ENCODE measurements around the gene ATR.

The ATR gene

GRCh38 chr3:142530296-142530695 lies 48.2 kb downstream of the ATR start:
- no peak for FAIRE-seq

GRCh38 chr3:142523921-142524566 lies 54.5 kb downstream of the ATR start:
- FAIRE-seq (no peak), DNase-seq (ENCODE audit: low spot score) (no peak)

More at GRCh38 chr3:142530296-142530695, 48.2 kb downstream of the ATR start:
- DNase-seq (ENCODE audit: low spot score): no peak

DNA sequence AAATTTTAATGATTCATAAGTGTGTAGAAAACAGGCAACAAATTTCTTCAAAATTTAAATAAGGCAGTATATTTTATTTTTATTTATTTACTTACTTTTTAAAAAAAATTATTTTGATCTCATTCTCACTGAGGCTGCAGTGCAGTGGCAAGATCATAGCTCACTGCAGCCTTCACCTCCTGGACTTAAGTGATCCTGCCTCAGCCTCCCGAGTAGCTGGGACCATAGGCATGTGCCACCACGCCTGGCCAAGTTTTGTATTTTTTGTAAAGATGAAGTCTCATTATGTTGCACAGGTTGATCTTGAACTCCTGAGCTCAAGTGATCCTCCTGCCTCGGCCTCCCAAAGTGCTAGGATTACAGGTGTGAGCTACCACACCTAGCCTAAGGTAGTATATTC lies 69.5 kb downstream of the ATR start:
- FAIRE-seq: no peak

DNA sequence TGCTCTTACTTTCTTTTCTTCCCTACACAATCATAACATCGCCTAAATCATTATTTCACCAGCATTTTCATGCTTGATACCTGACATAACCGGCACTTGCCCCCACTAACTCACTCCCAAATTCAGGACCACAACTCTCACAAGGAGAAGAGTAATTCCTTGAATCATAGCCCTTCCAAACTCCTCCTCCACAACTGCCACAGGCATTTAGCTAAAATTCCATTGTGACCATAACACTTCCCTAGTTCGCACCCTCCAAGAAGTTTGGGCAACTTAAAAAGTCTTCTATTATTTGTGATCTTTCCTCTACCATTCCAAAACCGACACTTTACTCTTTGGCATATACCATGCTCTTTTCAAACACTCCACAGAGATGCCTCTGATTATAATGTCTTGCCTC lies 71.3 kb downstream of the ATR start:
- FAIRE-seq: no peak

More for the DNA sequence above, 69.5 kb downstream of the ATR start:
- DNase-seq (ENCODE audit: low spot score): no peak

DNA sequence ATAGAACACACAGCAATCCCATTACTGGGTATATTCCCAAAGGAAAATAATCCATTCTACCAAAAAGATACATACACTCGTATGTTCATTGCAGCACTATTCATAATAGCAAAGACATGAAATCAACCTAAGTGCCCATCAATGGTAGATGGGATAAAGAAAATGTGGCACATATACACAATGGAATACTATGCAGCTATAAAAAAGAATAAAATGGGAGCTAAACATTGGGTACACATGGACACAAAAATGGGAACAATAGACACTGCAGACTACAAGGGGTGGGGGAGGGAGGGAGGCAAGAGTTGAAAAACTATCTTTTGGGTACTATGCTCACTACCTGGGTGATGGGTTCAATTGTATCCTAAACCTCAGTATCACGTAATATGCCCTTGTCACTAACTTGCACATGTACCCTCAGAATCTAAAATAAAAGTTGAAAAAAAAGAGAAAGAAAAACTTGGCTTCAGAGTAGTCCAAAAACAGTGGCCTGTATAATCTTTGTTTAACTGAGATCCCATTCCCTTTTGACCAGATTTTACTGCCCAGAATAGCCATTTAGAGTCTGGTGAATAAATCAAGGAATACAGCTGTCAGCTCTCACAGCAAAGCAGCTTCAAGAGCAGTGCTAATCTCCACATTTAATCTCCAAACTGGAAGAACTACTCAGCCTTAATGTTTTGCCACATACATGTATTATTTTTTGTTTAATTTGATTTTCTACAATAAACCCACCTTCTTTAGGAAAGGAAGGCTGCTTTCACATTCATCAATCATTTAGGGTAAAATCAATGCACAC lies 76.1 kb downstream of the ATR start:
- no peak for FAIRE-seq
- DNase-seq (ENCODE audit: low spot score): no peak

More for the DNA sequence above, 71.3 kb downstream of the ATR start:
- DNase-seq (ENCODE audit: low spot score): no peak

DNA sequence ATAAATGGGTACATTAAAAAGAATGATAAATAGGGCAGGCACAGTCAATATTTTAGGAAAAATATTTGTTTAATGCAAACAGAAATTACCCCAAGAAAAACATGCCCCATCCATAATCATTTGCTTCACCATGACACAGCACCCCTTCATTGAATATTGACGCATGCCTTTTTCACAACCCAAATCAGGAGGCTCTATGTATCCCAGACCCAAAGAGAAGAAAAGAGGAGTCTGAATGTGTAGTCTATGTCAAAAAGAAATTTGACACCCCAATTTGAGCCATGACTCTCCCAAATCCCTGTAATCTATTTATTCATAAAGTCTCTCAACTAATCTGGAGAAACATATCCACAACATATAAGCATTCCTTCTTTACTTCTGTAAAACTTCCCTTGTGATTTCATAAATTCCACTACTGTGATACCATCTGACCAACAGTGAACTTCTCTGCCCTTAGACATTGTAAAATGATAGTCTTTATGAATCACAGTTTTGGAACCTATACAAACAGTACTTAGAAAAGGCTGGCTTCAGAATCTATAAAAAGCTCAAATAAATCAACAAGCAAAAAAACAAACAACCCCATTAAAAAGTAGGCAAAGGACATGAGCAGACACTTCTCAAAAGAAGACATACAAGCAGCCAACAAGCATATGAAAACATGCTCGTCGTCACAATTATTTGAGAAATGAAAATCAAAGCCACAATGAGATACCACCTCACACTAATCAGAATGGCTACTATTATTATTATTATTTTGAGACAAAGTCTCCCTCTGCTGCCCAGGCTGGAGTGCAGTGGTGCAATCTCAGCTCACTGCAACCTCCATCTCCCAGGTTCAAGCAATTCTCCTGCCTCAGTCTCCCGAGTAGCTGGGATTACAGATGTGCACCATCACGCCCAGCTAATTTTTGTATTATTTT lies 77.3 kb downstream of the ATR start:
- FAIRE-seq (no peak), DNase-seq (ENCODE audit: low spot score) (peak; percentile 2)

DNA sequence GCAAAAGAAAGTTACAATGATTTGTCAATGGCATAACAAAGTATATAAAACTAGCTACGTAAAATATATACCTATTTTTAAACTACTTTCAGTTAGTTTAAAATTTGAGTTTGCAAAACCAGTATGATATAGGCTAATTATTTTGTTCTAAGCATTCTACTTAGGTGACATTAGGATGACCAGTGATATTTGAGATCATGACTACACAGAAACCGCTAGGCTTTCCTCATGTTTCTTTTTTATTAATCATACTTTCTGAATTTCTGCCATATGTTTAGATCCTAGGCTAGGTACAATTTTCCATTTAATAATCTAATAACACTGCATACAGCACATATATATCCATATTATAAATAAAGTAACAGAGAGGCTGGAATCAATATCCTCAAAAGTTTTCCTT lies 78.3 kb downstream of the ATR start:
- no peak for FAIRE-seq

GRCh38 chr3:142498397-142499180 lies 79.9 kb downstream of the ATR start:
- DNase-seq (ENCODE audit: low spot score) (no peak), FAIRE-seq (no peak)

More for the DNA sequence above, 78.3 kb downstream of the ATR start:
- DNase-seq (ENCODE audit: low spot score): no peak

- FAIRE-seq (no peak), DNase-seq (ENCODE audit: low spot score) (no peak)
These were observed 80.8 kb downstream of the ATR start for GRCh38 chr3:142497729-142498128.

DNA sequence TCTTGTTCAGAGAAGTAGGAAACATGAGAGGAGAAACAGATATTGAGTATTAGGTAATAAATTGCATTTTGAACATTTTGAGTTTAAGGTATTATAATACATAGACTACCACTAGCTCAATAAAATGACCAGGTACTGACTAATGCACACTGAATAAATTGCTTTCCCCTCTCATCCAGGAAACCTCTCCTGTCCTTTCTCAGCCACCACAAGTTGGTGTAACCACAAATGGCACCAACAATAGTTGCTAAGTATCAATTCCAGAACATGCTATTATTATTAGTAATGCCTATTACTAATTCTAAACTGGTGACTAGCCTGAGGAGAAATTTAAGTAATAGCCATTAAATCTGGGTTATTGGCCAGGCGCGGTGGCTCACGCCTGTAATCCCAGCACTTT lies 83.4 kb downstream of the ATR start:
- FAIRE-seq: no peak

GRCh38 chr3:142492184-142492583 lies 86.3 kb downstream of the ATR start:
- DNase-seq (ENCODE audit: low spot score): no peak
- FAIRE-seq: no peak

More for the DNA sequence above, 83.4 kb downstream of the ATR start:
- no peak for DNase-seq (ENCODE audit: low spot score)

- DNase-seq (ENCODE audit: low spot score) (no peak), FAIRE-seq (no peak)
These were observed 88.8 kb downstream of the ATR start for GRCh38 chr3:142489572-142490323.

GRCh38 chr3:142484912-142485435 lies 93.6 kb downstream of the ATR start:
- FAIRE-seq (no peak), DNase-seq (ENCODE audit: low spot score) (no peak)

GRCh38 chr3:142481196-142481595 lies 97.3 kb downstream of the ATR start:
- FAIRE-seq (no peak), DNase-seq (ENCODE audit: low spot score) (no peak)

DNA sequence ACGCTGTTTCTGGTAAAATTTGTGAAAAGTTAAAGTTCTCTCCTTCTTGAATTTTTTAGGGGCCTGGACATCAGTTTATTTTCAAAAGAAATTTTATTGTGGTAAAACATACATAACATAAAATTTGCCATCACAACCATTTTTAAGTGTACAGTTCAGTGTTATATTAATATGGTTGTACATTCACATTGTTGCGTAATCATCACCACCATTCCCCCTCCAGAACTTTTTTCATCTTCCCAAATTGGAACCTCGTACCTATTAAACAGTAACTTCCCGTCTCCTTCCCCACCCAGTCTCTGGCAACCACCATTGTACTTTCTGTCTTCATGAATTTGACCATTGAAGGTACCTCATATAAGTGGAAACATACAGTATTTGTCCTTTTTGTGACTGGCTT lies 107.7 kb downstream of the ATR start:
- no peak for DNase-seq (ENCODE audit: low spot score)
- FAIRE-seq: no peak

- no peak for DNase-seq (ENCODE audit: low spot score)
- no peak for FAIRE-seq
These were observed 110.1 kb downstream of the ATR start for GRCh38 chr3:142468456-142468855.

DNA sequence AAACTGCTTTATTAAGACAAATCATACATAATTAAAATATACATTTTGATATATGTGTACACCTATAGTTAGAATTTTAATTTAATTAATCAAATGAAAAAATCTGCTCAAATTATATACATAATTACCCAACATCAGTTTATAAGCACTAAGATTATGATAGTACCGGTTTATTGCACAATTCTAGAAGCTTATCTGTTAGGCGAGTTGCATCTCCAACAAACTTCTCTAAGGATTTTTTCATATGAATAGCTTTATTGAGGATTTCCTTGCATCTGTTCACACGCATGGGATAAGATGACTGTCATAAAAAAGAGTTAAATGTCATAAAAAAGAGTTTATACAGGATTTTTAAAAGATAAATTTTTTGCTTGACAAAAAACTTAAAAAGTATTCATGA lies 110.8 kb downstream of the ATR start:
- DNase-seq (ENCODE audit: low spot score) (no peak), FAIRE-seq (no peak)

GRCh38 chr3:142460689-142461088 lies 117.8 kb downstream of the ATR start:
- DNase-seq (ENCODE audit: low spot score): no peak
- FAIRE-seq: no peak

GRCh38 chr3:142459929-142460328 lies 118.6 kb downstream of the ATR start:
- DNase-seq (ENCODE audit: low spot score): no peak
- FAIRE-seq: no peak

- no peak for DNase-seq (ENCODE audit: low spot score)
- FAIRE-seq: no peak
These were observed 119.4 kb downstream of the ATR start for GRCh38 chr3:142459096-142459495.

Data from urothelium cell line (cell line).